ENCODE measurements around the gene FILIP1L.

FILIP1L gene

GRCh38 chr3:99921986-99922385 is 192.3 kb downstream of the FILIP1L start:
- Mint-ChIP-seq H3K27me3 (no peaks in the 10 kb centered on the region), H3K9me3 (no peaks in the 10 kb centered on the region), H3K4me1 (peaks cover 10% of the 10 kb centered on the region), H3K27ac (no peak overlapping the region), H3K4me3 (no peak overlapping the region), H3K36me3 (peaks cover 22% of the 10 kb centered on the region)

- peaks cover 10% of the 10 kb centered on the region for H3K4me1 Mint-ChIP-seq
- H3K27ac Mint-ChIP-seq, result no peak overlapping the region
- H3K4me3 Mint-ChIP-seq, result no peak overlapping the region
- no peaks in the 10 kb centered on the region for H3K27me3 Mint-ChIP-seq
- H3K9me3 Mint-ChIP-seq, result no peaks in the 10 kb centered on the region
- peaks cover 24% of the 10 kb centered on the region for H3K36me3 Mint-ChIP-seq
Observed at GRCh38 chr3:99921377-99921695, 193.0 kb downstream of the FILIP1L start.

GRCh38 chr3:99920481-99921376 is 193.6 kb downstream of the FILIP1L start:
- Mint-ChIP-seq H3K27ac (no peak overlapping the region), H3K27me3 (no peaks in the 10 kb centered on the region), H3K36me3 (peaks cover 26% of the 10 kb centered on the region)

GRCh38 chr3:99919694-99920093 is 194.6 kb downstream of the FILIP1L start:
- Mint-ChIP-seq H3K27ac (no peak overlapping the region), H3K4me3 (no peak overlapping the region), H3K36me3 (peaks cover 29% of the 10 kb centered on the region), H3K4me1 (peaks cover 13% of the 10 kb centered on the region), H3K9me3 (no peaks in the 10 kb centered on the region), H3K27me3 (no peaks in the 10 kb centered on the region)

More at GRCh38 chr3:99920481-99921376, 193.6 kb downstream of the FILIP1L start:
- Mint-ChIP-seq H3K4me3 (no peak overlapping the region), H3K9me3 (no peaks in the 10 kb centered on the region), H3K4me1 (peaks cover 11% of the 10 kb centered on the region)

GRCh38 chr3:99918715-99919114 is 195.6 kb downstream of the FILIP1L start:
- no peak overlapping the region for H3K4me3 Mint-ChIP-seq
- H3K36me3 Mint-ChIP-seq, result peaks cover 26% of the 10 kb centered on the region
- no peaks in the 10 kb centered on the region for H3K9me3 Mint-ChIP-seq
- no peaks in the 10 kb centered on the region for H3K27me3 Mint-ChIP-seq
- peaks cover 15% of the 10 kb centered on the region for H3K4me1 Mint-ChIP-seq
- no peak overlapping the region for H3K27ac Mint-ChIP-seq

GRCh38 chr3:99915906-99916432 is 198.3 kb downstream of the FILIP1L start:
- Mint-ChIP-seq H3K27me3 (no peaks in the 10 kb centered on the region), H3K36me3 (peaks cover 17% of the 10 kb centered on the region), H3K4me1 (peaks cover 16% of the 10 kb centered on the region), H3K27ac (no peak overlapping the region), H3K4me3 (no peak overlapping the region), H3K9me3 (no peaks in the 10 kb centered on the region)

GRCh38 chr3:99911433-99911832 is 202.9 kb downstream of the FILIP1L start:
- H3K36me3 Mint-ChIP-seq, result peaks cover 16% of the 10 kb centered on the region
- H3K27me3 Mint-ChIP-seq, result no peaks in the 10 kb centered on the region
- H3K4me1 Mint-ChIP-seq, result peaks cover 12% of the 10 kb centered on the region
- no peaks in the 10 kb centered on the region for H3K9me3 Mint-ChIP-seq
- no peak overlapping the region for H3K4me3 Mint-ChIP-seq
- no peak overlapping the region for H3K27ac Mint-ChIP-seq

GRCh38 chr3:99910752-99911290 is 203.5 kb downstream of the FILIP1L start:
- peaks cover 11% of the 10 kb centered on the region for H3K4me1 Mint-ChIP-seq
- H3K9me3 Mint-ChIP-seq, result no peaks in the 10 kb centered on the region
- no peaks in the 10 kb centered on the region for H3K27me3 Mint-ChIP-seq

GRCh38 chr3:99909714-99910495 is 204.4 kb downstream of the FILIP1L start:
- no peak overlapping the region for H3K27ac Mint-ChIP-seq
- no peaks in the 10 kb centered on the region for H3K27me3 Mint-ChIP-seq
- H3K4me3 Mint-ChIP-seq, result no peak overlapping the region
- peaks cover 10% of the 10 kb centered on the region for H3K36me3 Mint-ChIP-seq
- H3K9me3 Mint-ChIP-seq, result no peaks in the 10 kb centered on the region
- peaks cover 9% of the 10 kb centered on the region for H3K4me1 Mint-ChIP-seq

More at GRCh38 chr3:99910752-99911290, 203.5 kb downstream of the FILIP1L start:
- Mint-ChIP-seq H3K4me3 (no peak overlapping the region), H3K36me3 (peaks cover 13% of the 10 kb centered on the region), H3K27ac (no peak overlapping the region)

- Mint-ChIP-seq H3K9me3 (no peaks in the 10 kb centered on the region), H3K36me3 (peaks cover 11% of the 10 kb centered on the region), H3K27me3 (no peaks in the 10 kb centered on the region), H3K27ac (no peak overlapping the region), H3K4me1 (peaks cover 10% of the 10 kb centered on the region), H3K4me3 (no peak overlapping the region)
Observed at GRCh38 chr3:99907959-99908544, 206.2 kb downstream of the FILIP1L start.

- Mint-ChIP-seq H3K27me3 (no peaks in the 10 kb centered on the region), H3K4me1 (peaks cover 10% of the 10 kb centered on the region), H3K36me3 (peaks cover 8% of the 10 kb centered on the region), H3K9me3 (no peaks in the 10 kb centered on the region), H3K27ac (no peak overlapping the region), H3K4me3 (no peak overlapping the region)
Observed at GRCh38 chr3:99903869-99904268, 210.4 kb downstream of the FILIP1L start.

GRCh38 chr3:99902091-99902490 is 212.2 kb downstream of the FILIP1L start:
- Mint-ChIP-seq H3K4me1 (peaks cover 6% of the 10 kb centered on the region), H3K27ac (no peak overlapping the region), H3K9me3 (no peaks in the 10 kb centered on the region)

GRCh38 chr3:99901200-99901926 is 212.9 kb downstream of the FILIP1L start:
- peaks cover 7% of the 10 kb centered on the region for H3K4me1 Mint-ChIP-seq

More at GRCh38 chr3:99902091-99902490, 212.2 kb downstream of the FILIP1L start:
- Mint-ChIP-seq H3K4me3 (no peak overlapping the region), H3K36me3 (peaks cover 4% of the 10 kb centered on the region), H3K27me3 (no peaks in the 10 kb centered on the region)

GRCh38 chr3:99900248-99900647 is 214.1 kb downstream of the FILIP1L start:
- H3K4me3 Mint-ChIP-seq, result no peak overlapping the region
- no peak overlapping the region for H3K27ac Mint-ChIP-seq
- no peaks in the 10 kb centered on the region for H3K27me3 Mint-ChIP-seq
- peaks cover 18% of the 10 kb centered on the region for H3K4me1 Mint-ChIP-seq
- H3K9me3 Mint-ChIP-seq, result no peaks in the 10 kb centered on the region
- peaks cover 11% of the 10 kb centered on the region for H3K36me3 Mint-ChIP-seq

More at GRCh38 chr3:99901200-99901926, 212.9 kb downstream of the FILIP1L start:
- Mint-ChIP-seq H3K36me3 (peaks cover 4% of the 10 kb centered on the region), H3K9me3 (no peaks in the 10 kb centered on the region), H3K4me3 (no peak overlapping the region), H3K27ac (no peak overlapping the region), H3K27me3 (no peaks in the 10 kb centered on the region)

GRCh38 chr3:99899603-99900002 is 214.7 kb downstream of the FILIP1L start:
- Mint-ChIP-seq H3K27ac (no peak overlapping the region), H3K36me3 (peaks cover 11% of the 10 kb centered on the region), H3K27me3 (no peaks in the 10 kb centered on the region), H3K9me3 (no peaks in the 10 kb centered on the region), H3K4me1 (peaks cover 16% of the 10 kb centered on the region), H3K4me3 (no peak overlapping the region)
